ENCODE data around the gene S100G.

Gene S100G

DNA sequence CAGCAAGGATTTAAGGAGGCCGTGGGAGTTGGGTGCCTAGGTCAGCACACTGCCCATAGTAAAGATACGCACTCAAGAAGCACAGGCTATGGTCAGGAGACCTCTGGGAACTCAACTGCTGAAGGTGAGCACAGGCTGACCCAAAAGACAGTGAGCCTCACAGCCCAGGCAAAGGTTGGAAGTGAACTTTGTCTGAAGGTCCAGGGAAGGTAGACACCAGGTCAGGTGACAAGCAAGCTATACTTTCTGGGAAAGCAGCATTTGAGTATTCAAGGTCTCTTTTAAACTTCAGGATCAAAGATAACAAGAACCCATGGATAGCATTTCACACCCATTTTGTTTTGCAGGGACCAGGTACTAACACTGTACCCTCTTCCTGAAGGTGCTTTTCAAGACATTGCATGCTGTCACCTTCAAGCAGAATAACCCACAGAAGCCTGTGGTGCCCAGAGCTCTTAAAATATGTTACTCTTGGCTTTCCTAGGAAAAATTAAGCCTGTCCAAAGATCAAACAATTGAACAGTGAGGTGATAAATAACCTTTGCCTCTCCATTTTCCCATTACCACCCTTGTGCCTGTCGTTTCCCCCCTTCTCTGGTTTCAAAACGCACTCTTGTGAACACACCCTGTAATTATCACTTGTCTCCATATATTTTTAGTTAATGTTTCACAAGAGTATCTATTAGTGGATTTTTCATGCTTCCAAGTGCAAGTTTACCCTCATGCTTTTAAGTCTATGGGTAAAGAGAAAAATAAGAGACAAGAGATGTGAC, 3.4 kb upstream of the S100G start:
- no peak for DNase-seq (ENCODE audit: low read depth in 2 of 2)

DNA sequence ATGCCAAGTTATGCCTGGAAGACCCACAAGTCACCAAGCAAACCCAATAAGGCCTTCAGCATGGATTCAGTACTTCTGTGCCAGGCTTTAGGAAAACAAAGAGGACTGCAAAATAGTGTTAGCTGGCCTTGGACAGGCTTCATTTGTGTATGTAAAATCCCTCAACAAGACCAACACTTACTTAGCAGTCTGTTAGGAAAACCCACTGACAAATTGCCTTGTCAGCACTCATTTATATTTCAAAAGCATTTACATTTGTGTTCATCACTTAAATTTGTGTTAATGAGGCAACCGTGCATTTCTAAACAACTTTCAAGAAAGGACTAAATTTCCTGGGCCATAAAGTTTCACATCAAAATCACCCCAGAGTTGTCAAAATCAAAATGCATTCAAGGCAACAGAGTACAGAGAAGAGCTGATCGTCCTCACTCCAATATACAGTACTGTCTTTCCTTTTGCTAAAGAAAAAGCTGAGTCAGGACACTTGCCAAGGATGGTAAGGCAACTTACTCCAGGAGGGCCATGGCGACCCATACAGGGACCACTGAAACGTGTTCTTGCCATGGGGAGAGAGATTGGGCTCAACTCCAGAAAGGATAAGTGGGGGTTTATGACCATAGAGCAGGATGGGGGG, 1.6 kb downstream of the S100G start:
- DNase-seq (ENCODE audit: low read depth in 2 of 2): no peak

DNA sequence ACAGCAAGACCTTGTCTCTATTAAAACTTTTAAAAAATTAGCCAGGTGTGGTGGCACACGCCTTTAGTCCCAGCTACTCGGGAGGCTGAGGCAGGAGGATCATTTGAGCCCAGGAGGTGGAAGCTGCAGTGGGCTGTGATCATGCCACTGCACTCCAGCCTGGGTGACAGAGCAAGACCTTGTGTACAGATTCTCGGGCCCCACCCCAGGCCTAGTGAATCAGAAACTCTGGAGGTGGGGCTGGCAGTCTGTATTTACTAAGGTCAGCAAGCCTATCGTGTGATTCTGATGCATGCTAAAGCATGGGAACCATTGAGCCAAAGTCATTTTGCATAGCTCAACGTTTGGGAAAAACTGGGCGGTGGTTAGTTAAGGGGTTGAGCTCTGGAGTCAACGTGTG, 3.5 kb downstream of the S100G start:
- no peak for DNase-seq (ENCODE audit: low read depth in 2 of 2)

DNA sequence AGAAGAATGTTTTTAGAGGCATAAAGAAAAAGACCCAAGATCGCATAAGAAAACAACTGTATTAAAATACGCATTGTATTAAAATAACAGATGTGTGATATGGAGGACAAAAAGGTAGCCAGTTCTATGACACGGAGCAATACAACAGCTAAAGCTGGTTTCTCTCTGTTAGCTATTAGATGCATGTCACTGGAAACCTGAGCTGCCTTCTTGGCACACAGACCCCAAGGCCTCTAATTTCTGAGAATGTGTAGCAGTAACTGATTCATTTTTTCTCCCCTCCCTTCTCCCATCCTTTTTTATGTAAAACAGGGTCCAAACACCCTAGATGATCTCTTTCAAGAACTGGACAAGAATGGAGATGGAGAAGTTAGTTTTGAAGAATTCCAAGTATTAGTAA, 4.1 kb downstream of the S100G start:
- no peak for DNase-seq (ENCODE audit: low read depth in 2 of 2)

DNA sequence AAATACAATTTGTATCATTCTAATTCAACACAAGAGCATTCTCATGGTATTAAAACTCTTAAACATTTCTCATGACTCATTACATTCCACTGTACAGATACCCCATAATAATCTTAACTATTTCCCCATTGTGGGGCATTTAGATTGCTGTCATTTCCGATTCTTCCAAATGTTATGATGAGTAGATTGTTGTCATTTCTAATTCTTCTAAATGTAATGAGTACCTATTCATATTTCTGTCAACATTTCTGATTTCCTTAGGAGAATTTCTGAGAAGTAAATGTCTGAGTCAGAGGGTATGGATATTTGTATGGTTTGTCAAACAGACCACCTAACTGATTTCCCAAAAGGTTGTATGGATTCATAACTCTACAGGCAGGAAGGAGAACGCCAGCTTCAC, 8.3 kb downstream of the S100G start:
- no peak for DNase-seq (ENCODE audit: low read depth in 2 of 2)

DNA sequence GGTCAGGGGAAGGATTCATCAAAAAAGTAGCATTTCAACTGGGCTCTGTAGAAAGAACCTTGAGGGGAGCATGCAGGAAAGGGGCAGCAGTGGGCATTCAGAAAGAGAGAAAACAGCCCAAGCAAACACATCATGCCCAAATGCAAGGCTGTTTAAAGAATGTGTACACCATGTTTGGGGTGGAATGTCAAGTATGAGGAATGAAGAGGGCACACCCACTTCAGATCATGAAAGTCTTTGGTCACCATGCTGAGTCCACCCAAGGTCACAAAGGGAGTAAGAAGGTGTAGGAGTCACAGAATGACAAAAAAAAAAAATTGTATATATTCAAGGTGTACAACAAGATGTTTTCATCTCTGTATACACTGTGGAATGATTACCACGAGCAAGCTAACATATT, 9.4 kb downstream of the S100G start:
- no peak for DNase-seq (ENCODE audit: low read depth in 2 of 2)

DNA sequence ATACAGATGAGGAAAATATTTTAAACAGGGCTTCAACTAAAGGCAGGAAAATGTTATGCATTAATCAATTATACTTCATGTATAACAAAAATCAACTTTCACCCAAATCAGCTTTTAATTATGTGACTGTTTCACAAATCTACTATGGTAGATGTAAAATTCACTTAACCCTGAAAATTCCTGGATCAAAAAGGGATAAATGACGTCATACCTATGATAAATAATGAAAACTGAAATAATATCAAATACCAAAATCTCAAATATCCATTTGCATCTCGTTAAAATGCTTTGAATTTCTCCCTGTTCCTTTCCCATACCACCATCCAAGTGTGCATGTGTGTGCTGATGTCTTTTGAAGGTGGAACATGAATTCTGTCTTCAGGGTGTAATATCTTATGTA, 11.5 kb downstream of the S100G start:
- no peak for DNase-seq (ENCODE audit: low read depth in 2 of 2)

DNA sequence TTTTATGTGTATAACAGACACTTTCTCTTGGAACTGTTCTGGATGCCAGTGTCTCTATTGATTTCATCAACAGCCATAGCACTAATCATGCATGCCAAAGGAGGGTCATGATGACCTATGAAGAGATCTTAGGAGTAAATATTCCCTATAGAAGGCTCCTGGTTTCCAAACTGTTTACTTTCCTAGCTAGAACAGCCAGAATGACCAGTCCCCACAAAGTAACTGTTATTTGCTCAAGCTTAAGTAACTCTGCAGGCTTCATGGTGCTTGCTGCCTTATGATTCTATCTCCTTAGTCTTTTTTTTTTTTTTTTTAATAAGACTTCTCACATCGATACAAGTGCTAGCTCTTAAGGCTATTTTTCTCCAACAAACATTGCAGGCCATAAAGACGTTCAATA, 12.4 kb downstream of the S100G start:
- no peak for DNase-seq (ENCODE audit: low read depth in 2 of 2)

DNA sequence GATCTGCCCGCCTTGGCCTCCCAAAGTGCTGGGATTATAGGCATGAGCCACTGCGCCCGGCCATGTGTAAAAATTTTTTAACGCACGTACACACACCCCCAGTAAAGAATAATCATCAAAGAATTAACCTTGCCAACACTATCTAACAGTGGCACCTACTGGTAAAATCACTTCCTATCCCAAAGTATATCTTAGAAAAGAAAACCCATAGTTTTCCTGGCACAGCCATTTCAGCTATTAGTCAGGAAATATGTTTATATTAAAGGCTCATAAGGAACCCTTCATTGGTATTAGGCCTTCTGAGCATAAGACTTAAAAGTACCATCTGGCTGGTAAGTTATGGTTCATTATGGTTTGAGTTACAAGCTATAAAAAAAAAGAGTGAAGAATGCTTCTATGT, 14.1 kb downstream of the S100G start:
- DNase-seq (ENCODE audit: low read depth in 2 of 2): no peak

DNA sequence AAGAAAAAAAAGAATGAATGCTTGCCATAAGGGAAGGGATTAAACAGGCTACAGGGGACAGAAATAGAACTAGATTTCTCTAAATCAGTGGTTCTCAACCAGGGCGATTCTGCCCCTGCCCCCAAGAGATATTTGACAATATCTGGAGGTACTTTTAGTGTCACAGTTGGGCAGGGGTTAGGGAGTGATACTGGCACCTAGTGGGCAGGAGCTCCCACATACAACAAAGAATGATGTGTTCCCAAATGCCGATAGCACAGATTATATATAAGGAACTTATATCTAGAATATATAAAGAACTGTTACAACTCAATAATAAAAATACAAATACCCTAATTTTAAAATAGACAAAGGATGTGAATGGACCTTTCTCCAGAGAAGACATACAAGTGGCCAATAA, 14.7 kb downstream of the S100G start:
- no peak for DNase-seq (ENCODE audit: low read depth in 2 of 2)

DNA sequence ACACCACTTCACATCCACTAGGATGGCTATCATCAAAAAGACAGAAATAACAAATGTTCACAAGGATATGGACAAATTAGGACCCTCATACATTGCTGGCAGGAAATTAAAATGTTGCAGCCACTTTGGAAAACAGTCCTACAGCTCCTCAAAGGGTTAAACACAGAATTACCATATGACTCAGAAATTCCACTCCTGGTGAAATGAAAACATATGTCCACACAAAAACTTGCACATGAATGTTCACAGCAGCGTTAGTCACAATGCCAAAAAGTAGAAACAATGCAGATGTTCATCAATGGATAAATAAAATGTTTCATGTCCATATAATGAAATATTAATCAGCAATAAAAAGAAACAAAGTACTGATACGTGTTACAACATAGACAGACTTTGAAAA, 15.1 kb downstream of the S100G start:
- no peak for DNase-seq (ENCODE audit: low read depth in 2 of 2)

DNA sequence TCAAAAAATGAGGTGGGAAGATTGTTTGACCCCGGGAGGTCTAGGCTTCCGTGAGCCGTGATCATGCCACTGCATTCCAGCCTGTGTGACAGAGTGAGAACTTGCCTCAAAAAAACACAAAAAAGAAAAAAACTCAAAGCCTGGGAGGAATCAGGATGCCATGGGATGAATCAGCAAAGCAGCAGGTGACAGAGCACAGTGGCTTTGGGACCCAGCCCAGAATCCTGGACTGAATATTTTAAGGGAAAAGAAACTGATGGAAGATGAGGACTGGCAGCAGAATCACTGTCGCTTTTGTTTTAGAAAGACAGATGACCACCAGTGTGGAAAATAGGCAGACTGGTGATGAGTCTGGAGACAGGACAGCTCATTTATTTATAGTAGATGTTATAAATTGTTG, 16.6 kb downstream of the S100G start:
- DNase-seq (ENCODE audit: low read depth in 2 of 2): no peak

DNA sequence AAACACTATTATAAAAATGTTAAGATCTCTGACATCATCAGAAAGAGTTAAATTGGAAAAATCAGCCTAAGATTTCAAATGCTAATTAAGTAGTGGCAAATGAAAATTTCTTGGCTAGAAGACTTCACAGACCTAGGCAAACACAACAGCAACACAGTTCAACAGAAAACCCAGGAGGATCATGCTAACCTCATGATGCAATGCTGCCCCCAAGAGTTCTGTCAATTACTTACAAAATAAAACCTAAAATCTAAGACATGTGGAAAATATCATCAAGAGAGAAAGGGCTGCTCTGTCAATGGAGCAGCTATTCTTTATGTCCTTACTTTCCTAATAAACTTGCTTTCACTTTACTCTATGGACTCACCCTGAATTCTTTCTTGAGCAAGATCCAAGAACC, 21.0 kb downstream of the S100G start:
- DNase-seq (ENCODE audit: low read depth in 2 of 2): no peak

DNA sequence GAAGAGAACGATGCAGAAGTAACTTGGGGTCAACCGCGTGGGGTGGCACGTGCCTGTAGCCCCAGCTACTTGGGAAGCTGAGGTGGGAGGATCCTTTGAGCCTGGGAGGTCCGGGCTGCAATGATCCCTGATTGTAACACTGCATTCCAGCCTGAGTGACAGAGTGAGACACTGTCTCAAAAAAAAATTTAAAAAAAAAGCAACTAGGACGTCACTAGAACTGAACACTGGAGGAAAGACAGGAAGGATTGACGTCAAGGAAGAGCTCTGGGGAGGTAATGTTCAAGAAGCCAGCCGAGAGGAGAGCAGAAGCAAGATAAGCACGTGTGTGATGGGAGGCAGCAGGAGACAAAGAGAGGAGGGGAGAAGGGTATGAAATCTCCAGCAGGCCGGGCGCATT, 28.7 kb downstream of the S100G start:
- no peak for DNase-seq (ENCODE audit: low read depth in 2 of 2)

DNA sequence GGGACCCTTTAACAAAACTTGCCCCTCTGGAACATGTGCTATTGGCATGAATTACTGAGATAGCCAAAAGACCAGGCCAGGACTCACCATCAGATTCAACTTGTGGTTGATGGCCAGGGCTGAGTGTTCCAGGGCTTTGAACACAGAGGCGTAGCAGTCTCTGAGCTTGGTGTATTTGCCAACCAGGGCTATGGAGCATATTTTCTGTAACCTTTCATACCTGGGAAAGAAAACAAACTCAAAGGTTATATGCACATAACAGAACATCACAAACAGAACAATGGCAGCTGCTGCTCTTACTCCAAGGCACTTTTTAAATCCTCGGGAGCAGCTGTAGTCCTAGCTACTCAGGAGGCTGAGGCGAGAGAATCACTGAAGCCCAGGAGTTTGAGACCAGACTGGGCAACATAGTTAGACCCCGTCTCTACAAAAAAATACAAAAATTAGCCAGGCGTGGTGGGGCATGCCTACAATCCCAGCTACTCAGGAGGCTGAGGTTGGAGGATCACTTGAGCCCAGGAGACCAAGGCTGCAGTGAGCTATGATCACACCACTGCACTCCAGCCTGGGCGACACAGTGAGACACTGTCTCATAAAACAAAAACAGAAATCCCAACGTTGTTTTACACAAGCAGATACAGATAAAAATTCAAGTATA, 33.2 kb downstream of the S100G start:
- DNase-seq (ENCODE audit: low read depth in 2 of 2): no peak

DNA sequence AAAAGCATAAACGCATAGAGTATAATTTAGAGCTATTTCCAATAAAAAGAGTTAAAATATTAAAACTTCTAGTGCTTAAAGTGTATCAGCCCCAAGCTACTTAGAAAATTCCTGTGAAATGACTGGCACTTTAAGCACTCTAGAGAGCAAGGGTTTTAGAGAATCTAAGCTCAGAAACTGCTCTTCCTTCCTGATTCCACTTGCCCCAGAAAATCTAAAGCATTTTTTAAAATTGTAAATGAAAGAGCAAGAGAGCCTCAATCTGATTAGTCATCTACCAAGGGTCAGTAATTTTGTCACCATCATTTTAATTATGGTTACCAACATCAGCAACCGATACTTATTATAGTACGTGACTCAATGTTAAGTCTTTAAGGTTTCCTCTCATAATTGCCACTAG, 37.6 kb downstream of the S100G start:
- DNase-seq (ENCODE audit: low read depth in 2 of 2): no peak

DNA sequence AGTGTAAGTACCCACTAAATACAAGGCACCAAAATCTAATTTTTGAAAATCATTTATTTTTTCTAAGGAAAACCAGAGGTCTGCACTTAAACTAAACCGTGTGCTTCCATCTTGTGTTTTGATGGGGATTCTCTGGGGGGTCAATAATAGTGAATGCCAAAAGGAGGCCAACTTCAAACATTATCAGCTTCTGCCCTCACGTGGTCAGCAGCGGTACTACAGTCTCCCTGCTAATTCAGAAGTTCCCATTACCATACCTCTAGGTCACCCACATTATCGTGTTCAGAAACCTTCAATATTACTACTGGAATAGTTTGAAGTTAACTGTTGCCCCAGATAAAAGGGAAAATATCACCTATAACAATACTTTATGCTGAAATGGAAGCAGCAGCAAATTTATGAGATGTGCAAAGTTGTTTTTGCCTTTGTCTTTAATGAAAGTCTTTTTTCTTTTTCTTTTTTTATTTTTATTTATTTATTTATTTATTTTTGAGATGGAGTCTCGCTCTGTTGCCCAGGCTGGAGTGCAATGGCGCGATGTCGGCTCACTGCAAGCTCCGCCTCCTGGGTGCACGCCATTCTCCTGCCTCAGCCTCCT, 45.2 kb downstream of the S100G start:
- peak; percentile 41 to 42 for DNase-seq (ENCODE audit: low read depth in 2 of 2)

DNA sequence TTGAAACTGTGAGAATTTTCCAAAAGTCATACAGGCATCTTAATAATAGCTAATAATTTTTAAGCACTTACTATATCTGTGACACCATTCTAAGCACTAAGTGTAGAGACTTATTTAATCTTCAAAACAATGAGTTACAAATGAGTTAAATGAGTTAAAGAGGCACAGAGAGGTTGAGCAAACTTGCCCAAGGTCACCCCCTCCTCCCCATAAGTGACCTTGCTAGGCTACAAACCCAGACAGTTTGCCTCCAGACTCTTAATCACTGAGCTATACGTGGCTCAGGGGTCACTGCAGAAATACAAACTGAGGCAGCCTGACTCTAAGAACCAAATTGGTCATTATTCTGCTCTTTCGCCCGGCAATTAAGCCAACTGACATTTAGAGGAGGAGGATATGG, 47.0 kb downstream of the S100G start:
- DNase-seq (ENCODE audit: low read depth in 2 of 2): no peak

DNA sequence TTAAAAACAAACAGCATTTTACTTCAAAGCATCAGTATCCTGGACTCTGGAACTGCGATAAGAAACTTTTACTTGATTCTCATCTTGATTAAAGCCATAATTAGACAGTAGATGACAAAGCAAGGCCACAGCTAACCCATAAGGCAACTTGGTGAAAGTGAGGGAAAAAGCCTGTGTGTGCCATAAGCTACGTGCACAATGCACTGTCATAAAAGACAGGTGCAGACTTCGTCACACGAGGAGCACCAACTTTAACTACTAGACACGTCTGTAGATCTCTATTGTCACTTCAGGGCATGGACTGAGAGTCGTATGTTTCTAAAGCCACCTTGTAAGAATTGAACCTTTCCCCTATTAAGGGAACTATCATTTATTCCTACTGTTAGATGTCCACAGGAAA, 49.4 kb downstream of the S100G start:
- DNase-seq (ENCODE audit: low read depth in 2 of 2): no peak

DNA sequence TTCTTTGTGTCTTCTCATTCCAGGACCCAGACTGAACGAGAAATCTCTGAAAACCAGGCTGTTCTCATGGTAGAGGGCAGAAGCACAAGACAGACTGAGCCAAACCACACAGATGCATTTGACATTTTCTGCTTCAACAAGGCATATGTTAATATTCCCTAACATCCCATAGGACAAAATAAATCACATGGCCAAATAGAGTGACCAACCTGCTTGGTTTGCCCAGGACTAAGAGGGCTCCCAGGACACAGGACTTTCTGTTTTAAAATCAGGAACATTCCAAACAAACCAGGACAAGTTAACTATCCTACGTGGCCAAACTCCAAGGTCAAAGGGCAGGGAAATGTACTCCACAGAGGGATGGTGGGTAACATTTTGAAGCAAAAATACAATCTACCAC, 50.8 kb downstream of the S100G start:
- DNase-seq (ENCODE audit: low read depth in 2 of 2): no peak

DNA sequence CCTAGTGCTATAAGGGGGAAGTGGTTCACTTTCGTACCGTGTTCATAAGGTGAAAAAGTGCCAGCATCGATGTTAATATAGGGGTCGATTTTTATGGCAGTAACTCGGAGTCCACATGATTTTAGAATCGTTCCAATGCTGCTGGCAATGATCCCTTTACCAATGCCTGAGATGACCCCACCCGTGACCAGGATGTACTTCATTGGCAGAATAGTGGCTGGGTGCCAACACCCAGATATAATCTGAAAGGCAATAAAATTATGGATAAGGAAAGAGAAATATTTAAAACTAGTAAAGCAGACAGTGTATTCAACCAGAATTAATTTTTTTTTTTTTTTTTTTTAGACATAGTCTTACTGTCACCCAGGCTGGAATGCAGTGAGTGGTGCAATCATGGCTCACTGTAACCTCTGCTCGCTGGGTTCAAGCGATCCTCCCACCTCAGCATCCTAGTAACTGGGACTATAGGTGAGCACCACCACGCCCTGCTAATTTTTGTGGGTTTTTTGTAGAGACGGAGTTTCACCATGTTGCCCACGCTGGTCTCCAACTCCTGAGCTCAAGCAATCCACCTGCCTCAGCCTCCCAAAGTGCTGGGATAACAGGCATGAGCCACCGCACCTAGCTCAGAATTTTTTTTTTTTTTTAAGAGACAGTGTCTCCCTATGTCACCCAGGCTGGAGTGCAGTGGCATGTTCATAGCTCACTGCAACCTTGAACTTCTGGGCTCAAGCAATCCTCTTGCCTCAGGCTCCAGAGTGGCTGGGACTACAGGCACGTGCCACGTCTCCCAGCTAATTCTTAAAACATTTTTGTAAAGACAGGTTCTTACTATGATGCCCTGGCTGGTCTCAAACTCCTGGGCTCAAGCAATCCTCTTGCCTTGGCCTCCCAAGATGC, 53.0 kb downstream of the S100G start:
- DNase-seq (ENCODE audit: low read depth in 2 of 2): no peak

All from stimulated activated CD8-positive, alpha-beta memory T cell treated with anti-CD3 and anti-CD28 coated beads, Interleukin-7, amount 100 ng/mL, for 1 hour (primary cell).